OCI-LY1 (cell line): ENCODE results near the gene IL4R.

ENCODE experiments used
- EZH2 ChIP-seq: fragments of 200-600 bp; sonication (generic), shearing (Covaris generic); IDR thresholded peaks from 2 replicates; pipeline ENCODE4 v1.8.0; 2017; ENCODE audit warnings: borderline replicate concordance, mixed run types, mild to moderate bottlenecking, antibody characterized with exemption, low read length, moderate library complexity, mixed read lengths
- TF ChIP-seq, protein P1 (sequence below): fragments of 200-600 bp; sonication (generic), shearing (Covaris generic); IDR thresholded peaks from 2 replicates; pipeline ENCODE4 v1.5.1; 2017; ENCODE audit warnings: mild to moderate bottlenecking, antibody characterized with exemption, low read length, moderate library complexity, mixed read lengths

DNA sequence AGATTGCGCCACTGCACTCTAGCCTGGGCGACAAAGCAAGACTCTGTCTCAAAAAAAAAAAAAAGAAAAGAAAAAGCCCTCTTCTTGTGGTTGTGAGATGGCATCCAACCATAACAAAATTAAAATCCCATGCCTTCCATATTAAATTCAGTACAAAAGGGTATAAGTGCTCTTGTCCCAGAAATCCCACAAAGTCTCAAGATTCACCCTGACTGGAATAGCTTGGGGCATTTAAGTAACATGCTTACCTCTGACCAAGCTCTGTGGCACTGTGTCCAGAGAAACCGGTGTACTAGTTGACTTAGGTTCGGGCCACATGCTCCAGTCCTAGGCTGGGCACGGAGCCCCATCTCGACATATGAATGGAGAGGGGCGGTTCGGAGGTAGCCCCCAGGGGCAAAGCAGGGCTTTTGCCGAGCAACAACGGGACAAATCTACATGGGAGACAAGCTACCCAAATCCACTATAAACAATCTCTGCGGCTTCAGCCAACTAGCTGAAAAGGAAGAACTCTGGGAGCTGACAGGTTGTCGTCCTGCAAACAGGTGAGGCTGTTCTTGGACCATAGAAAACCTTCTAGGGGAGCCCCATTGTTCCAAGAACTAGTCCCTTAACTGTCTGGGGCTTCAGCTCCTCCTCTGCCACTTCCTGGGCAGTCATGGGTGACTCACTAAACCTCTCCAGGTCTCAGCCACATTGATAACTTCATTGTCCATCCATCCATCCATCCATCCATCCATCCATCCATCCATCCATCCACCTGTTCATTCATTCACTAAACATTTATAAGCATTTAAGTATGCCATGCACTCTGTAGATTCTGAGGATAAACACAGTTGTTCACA is 10.3 kb upstream of the IL4R start:
- TF ChIP-seq, protein P1, sequence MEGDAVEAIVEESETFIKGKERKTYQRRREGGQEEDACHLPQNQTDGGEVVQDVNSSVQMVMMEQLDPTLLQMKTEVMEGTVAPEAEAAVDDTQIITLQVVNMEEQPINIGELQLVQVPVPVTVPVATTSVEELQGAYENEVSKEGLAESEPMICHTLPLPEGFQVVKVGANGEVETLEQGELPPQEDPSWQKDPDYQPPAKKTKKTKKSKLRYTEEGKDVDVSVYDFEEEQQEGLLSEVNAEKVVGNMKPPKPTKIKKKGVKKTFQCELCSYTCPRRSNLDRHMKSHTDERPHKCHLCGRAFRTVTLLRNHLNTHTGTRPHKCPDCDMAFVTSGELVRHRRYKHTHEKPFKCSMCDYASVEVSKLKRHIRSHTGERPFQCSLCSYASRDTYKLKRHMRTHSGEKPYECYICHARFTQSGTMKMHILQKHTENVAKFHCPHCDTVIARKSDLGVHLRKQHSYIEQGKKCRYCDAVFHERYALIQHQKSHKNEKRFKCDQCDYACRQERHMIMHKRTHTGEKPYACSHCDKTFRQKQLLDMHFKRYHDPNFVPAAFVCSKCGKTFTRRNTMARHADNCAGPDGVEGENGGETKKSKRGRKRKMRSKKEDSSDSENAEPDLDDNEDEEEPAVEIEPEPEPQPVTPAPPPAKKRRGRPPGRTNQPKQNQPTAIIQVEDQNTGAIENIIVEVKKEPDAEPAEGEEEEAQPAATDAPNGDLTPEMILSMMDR: no peak
- no peak for TF ChIP-seq EZH2
